ENCODE data around the gene ANO7.

Gene ANO7

DNA sequence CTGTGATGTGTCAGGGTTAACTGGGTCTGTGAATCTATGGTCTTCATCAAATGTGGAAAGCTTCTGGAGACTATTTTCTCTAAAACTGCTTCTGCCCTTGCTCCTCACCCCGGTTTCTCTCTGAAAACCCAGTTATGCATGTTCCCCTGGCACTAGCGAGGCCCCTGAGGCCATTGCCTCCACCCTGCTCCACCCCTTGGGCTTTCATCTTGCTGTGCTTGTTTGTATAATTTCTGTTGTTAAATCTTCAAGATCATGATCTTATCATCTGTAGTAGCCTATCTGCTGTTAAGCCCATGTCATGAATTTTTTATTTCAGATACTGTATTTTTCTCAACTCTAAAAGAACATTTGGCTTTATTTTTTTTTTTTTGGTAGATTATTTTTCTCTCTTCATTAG lies 14.9 kb upstream of the ANO7 start:
- peaks cover 24 to 70% (median 36%) of the 10 kb centered on the region in 4 experiments for H3K36me3 ChIP-seq (ENCODE audit: control insufficient read depth in 4 of 4, insufficient read depth in 4 of 4, low read length in 3 of 4)
- H3K9me3 ChIP-seq (ENCODE audit: control extremely low read depth in 1 of 5, control insufficient read depth in 4 of 5, insufficient read depth in 2 of 5, low read depth in 1 of 5, low read length in 4 of 5): peaks cover 2 to 20% (median 12%) of the 10 kb centered on the region in 5 experiments
- H3K27ac ChIP-seq (ENCODE audit: insufficient read depth in 1 of 2, low read depth in 1 of 2, low read length in 2 of 2, poor library complexity in 1 of 2, severe bottlenecking in 2 of 2): no peak overlapping the region
- ChIA-PET POLR2A (no interaction called here), CTCF (interaction anchor here (0.6 kb wide), 1 partner anchor 43 kb away, joined by 3 read pairs; no protein-coding TSS in a partner anchor)
- H3K27me3 ChIP-seq (replicated peaks in 2 of 5; ENCODE audit: control insufficient read depth in 4 of 5, insufficient read depth in 5 of 5, low read length in 4 of 5): no peaks in the 10 kb centered on the region
- DNase-seq: no peak
- H3K4me1 ChIP-seq (ENCODE audit: control extremely low read depth in 1 of 4, control insufficient read depth in 4 of 4, insufficient read depth in 4 of 4, low read length in 3 of 4): no peaks in the 10 kb centered on the region
- 67% methylated on average over 1 of the region's 2 CpGs for WGBS (ENCODE audit: insufficient coverage)
- no peak overlapping the region for H3K4me3 ChIP-seq (ENCODE audit: control insufficient read depth in 1 of 7, extremely low read depth in 1 of 7, insufficient read depth in 4 of 7, low read depth in 2 of 7, low read length in 6 of 7)

DNA sequence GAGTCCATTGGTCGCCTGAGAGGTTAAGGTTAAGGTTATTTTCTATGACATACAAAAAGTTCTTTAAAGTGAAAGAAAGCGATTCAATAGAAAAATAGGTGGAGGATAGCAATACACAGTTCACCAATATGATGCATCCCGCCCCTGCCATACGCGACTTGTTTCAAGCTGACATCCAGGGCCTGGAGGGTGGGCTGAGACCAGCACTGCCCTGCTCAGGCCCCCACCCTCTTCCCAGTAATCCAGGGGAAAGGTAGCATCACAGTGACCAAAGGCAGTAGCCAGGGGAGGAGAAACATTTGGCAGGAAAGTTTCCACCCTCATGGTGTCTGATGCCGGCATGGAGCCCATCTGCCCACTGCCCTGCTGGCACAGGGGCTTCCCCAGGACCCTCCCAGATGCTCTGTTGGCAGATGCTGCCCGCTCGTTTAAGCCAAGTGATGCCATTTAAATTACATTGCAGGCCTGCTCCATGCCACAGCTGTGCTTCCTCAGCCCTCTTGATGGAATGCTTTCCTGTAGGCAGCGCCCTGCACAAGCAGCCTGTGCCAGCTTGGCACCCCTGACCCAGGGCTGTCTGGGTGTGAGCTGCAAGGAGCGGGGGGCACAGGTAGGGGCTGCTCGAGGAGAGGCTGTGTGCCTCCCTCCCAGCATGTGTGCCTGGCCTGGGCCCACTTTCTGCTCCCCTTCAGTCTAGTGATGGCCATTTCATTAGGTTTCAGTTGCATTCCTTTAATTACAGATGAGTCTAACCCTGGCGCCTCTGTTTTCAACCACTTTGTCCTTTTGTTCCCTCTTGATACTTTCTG lies 10.7 kb upstream of the ANO7 start:
- H3K36me3 ChIP-seq (ENCODE audit: control insufficient read depth in 4 of 4, insufficient read depth in 4 of 4, low read length in 3 of 4): peaks cover 4 to 55% (median 19%) of the 10 kb centered on the region in 4 experiments
- H3K27ac ChIP-seq (ENCODE audit: insufficient read depth in 1 of 2, low read depth in 1 of 2, low read length in 2 of 2, poor library complexity in 1 of 2, severe bottlenecking in 2 of 2): no peak overlapping the region
- no peak for DNase-seq
- ChIA-PET CTCF (no interaction called here), POLR2A (no interaction called here)
- H3K9me3 ChIP-seq (ENCODE audit: control extremely low read depth in 1 of 5, control insufficient read depth in 4 of 5, insufficient read depth in 2 of 5, low read depth in 1 of 5, low read length in 4 of 5): no peaks in the 10 kb centered on the region
- no peak overlapping the region for H3K4me3 ChIP-seq (ENCODE audit: control insufficient read depth in 1 of 7, extremely low read depth in 1 of 7, insufficient read depth in 4 of 7, low read depth in 2 of 7, low read length in 6 of 7)
- H3K27me3 ChIP-seq (replicated peaks in 2 of 5; ENCODE audit: control insufficient read depth in 4 of 5, insufficient read depth in 5 of 5, low read length in 4 of 5): no peaks in the 10 kb centered on the region
- 100% methylated on average over 11 of the region's 12 CpGs for WGBS (ENCODE audit: insufficient coverage)
- no peaks in the 10 kb centered on the region for H3K4me1 ChIP-seq (ENCODE audit: control extremely low read depth in 1 of 4, control insufficient read depth in 4 of 4, insufficient read depth in 4 of 4, low read length in 3 of 4)

DNA sequence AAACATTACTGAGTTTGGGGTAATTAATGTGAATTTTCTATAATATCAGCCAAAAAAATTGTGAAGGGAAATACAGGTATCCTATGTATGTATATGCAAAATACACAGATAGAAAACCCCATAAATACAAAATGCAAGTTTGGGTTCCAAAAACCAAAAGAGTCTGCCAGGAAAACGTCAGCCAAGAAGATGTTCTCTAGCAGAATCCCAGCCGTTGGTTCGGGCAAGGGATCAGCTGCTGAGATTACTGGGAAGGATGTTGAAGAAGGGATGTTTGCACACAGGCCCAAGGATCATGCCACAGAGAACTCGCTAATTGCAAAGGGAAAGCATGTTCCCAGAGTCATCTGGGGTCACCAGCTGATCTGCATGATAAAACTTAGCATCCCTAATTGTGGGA lies 9.5 kb upstream of the ANO7 start:
- CTCF ChIA-PET: interaction anchor here (0.6 kb wide), 1 partner anchor 19 kb away, joined by 3 read pairs; no protein-coding TSS in a partner anchor
- WGBS (ENCODE audit: insufficient coverage): 77% methylated on average over 4 of the region's 4 CpGs
- no peak overlapping the region for H3K27ac ChIP-seq (ENCODE audit: insufficient read depth in 1 of 2, low read depth in 1 of 2, low read length in 2 of 2, poor library complexity in 1 of 2, severe bottlenecking in 2 of 2)

DNA sequence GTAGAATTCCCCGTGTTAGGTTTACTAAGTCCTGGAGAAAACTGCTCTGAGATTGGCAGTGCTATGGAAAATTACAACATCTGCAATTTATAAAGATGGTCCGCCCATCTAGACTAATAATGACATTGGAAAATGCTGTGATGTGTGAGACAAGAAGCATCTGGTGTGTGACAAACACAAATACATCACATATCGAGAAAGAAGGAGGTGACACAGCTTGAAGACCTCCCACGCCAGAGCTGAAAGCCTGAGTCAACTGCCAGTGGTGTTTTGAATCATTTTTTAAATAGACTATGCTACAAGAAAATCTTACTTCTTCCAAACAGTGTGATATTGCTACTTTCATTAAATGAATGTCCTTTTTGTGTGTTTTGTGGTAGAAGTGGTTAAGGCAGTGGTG lies 8.6 kb upstream of the ANO7 start:
- H3K9me3 ChIP-seq (ENCODE audit: control extremely low read depth in 1 of 5, control insufficient read depth in 4 of 5, insufficient read depth in 2 of 5, low read depth in 1 of 5, low read length in 4 of 5): no peaks in the 10 kb centered on the region
- no peak for DNase-seq
- peaks cover 6 to 47% (median 22%) of the 10 kb centered on the region in 4 experiments for H3K36me3 ChIP-seq (ENCODE audit: control insufficient read depth in 4 of 4, insufficient read depth in 4 of 4, low read length in 3 of 4)
- no peaks in the 10 kb centered on the region for H3K4me1 ChIP-seq (ENCODE audit: control extremely low read depth in 1 of 4, control insufficient read depth in 4 of 4, insufficient read depth in 4 of 4, low read length in 3 of 4)
- ChIA-PET CTCF (interaction anchor here (0.7 kb wide), 1 partner anchor 23 kb away, joined by 3 read pairs; no protein-coding TSS in a partner anchor), POLR2A (no interaction called here)
- H3K4me3 ChIP-seq (ENCODE audit: control insufficient read depth in 1 of 7, extremely low read depth in 1 of 7, insufficient read depth in 4 of 7, low read depth in 2 of 7, low read length in 6 of 7): no peak overlapping the region
- H3K27ac ChIP-seq (ENCODE audit: insufficient read depth in 1 of 2, low read depth in 1 of 2, low read length in 2 of 2, poor library complexity in 1 of 2, severe bottlenecking in 2 of 2): no peak overlapping the region
- H3K27me3 ChIP-seq (replicated peaks in 2 of 5; ENCODE audit: control insufficient read depth in 4 of 5, insufficient read depth in 5 of 5, low read length in 4 of 5): no peaks in the 10 kb centered on the region
- WGBS (ENCODE audit: insufficient coverage): no CpG with 5 or more reads among the region's 4 CpGs

More for the DNA sequence above, 9.5 kb upstream of the ANO7 start:
- Histone ChIP-seq H3K4me1 (ENCODE audit: control extremely low read depth in 1 of 4, control insufficient read depth in 4 of 4, insufficient read depth in 4 of 4, low read length in 3 of 4) (no peaks in the 10 kb centered on the region), H3K4me3 (ENCODE audit: control insufficient read depth in 1 of 7, extremely low read depth in 1 of 7, insufficient read depth in 4 of 7, low read depth in 2 of 7, low read length in 6 of 7) (no peak overlapping the region), H3K27me3 (replicated peaks in 2 of 5; ENCODE audit: control insufficient read depth in 4 of 5, insufficient read depth in 5 of 5, low read length in 4 of 5) (no peaks in the 10 kb centered on the region), H3K36me3 (ENCODE audit: control insufficient read depth in 4 of 4, insufficient read depth in 4 of 4, low read length in 3 of 4) (peaks cover 6 to 54% (median 24%) of the 10 kb centered on the region in 4 experiments), H3K9me3 (ENCODE audit: control extremely low read depth in 1 of 5, control insufficient read depth in 4 of 5, insufficient read depth in 2 of 5, low read depth in 1 of 5, low read length in 4 of 5) (no peaks in the 10 kb centered on the region)
- DNase-seq: no peak
- POLR2A ChIA-PET: no interaction called here

DNA sequence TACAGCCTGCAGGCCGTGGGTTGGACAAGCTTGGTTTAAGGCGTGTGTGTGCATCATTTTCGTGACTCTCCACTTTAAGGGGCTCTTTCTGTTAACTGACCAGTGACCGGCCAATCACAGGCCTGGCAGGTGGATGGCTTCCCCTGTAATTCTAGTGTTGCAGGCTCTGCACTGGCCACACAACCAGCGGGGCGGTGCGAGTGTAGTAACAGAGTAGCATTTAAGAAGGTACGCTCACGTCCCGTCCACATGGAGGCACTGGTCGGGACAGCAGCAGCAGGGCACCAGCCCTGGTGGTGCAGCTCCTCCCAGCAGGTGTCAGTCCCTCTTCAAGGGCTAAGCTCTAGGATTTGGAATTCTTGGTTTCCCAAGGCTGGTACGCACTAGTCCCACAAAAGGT lies 8.0 kb upstream of the ANO7 start:
- DNase-seq: no peak
- H3K27me3 ChIP-seq (replicated peaks in 2 of 5; ENCODE audit: control insufficient read depth in 4 of 5, insufficient read depth in 5 of 5, low read length in 4 of 5): no peaks in the 10 kb centered on the region
- peaks cover 5 to 41% (median 19%) of the 10 kb centered on the region in 4 experiments for H3K36me3 ChIP-seq (ENCODE audit: control insufficient read depth in 4 of 4, insufficient read depth in 4 of 4, low read length in 3 of 4)
- no peaks in the 10 kb centered on the region for H3K4me1 ChIP-seq (ENCODE audit: control extremely low read depth in 1 of 4, control insufficient read depth in 4 of 4, insufficient read depth in 4 of 4, low read length in 3 of 4)
- no peak overlapping the region for H3K27ac ChIP-seq (ENCODE audit: insufficient read depth in 1 of 2, low read depth in 1 of 2, low read length in 2 of 2, poor library complexity in 1 of 2, severe bottlenecking in 2 of 2)
- ChIA-PET CTCF (interaction anchor here (0.7 to 0.8 kb wide), 2 partner anchors 20 to 23 kb away, joined by 3 read pairs; no protein-coding TSS in a partner anchor), POLR2A (no interaction called here)
- 96% methylated on average over 12 of the region's 12 CpGs for whole genome bisulfite sequencing (ENCODE audit: insufficient coverage)
- H3K9me3 ChIP-seq (ENCODE audit: control extremely low read depth in 1 of 5, control insufficient read depth in 4 of 5, insufficient read depth in 2 of 5, low read depth in 1 of 5, low read length in 4 of 5): no peaks in the 10 kb centered on the region
- no peak overlapping the region for H3K4me3 ChIP-seq (ENCODE audit: control insufficient read depth in 1 of 7, extremely low read depth in 1 of 7, insufficient read depth in 4 of 7, low read depth in 2 of 7, low read length in 6 of 7)

DNA sequence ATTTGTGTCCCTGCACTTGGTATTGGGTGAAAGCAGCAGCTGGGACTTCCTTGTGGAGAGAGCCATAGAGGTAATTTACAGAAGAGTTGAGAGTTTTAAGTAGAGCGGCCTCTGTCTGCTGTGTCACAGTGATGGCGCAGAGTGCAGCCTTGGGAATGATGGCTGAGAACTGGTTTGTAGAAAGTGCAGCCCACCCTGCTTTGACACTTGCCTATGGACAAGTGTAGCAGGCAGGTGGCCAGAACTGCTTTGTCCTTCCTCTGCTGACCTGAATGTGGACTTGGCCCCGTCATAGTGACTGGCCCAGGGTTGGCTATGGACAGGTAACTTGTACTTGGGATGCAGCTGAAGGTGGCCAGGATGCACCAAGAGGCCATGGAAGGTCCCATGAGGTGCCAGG lies 6.4 kb upstream of the ANO7 start:
- H3K4me1 ChIP-seq (ENCODE audit: control extremely low read depth in 1 of 4, control insufficient read depth in 4 of 4, insufficient read depth in 4 of 4, low read length in 3 of 4): no peaks in the 10 kb centered on the region
- no peak overlapping the region for H3K4me3 ChIP-seq (ENCODE audit: control insufficient read depth in 1 of 7, extremely low read depth in 1 of 7, insufficient read depth in 4 of 7, low read depth in 2 of 7, low read length in 6 of 7)
- CTCF ChIA-PET: interaction anchor here (0.9 kb wide), 1 partner anchor 20 kb away, joined by 3 read pairs; no protein-coding TSS in a partner anchor
- peaks cover 5 to 32% (median 19%) of the 10 kb centered on the region in 4 experiments for H3K36me3 ChIP-seq (ENCODE audit: control insufficient read depth in 4 of 4, insufficient read depth in 4 of 4, low read length in 3 of 4)
- DNase-seq: no peak
- H3K9me3 ChIP-seq (ENCODE audit: control extremely low read depth in 1 of 5, control insufficient read depth in 4 of 5, insufficient read depth in 2 of 5, low read depth in 1 of 5, low read length in 4 of 5): no peaks in the 10 kb centered on the region
- POLR2A ChIA-PET: no interaction called here
- H3K27ac ChIP-seq (ENCODE audit: insufficient read depth in 1 of 2, low read depth in 1 of 2, low read length in 2 of 2, poor library complexity in 1 of 2, severe bottlenecking in 2 of 2): no peak overlapping the region
- WGBS (ENCODE audit: insufficient coverage): 98% methylated on average over 3 of the region's 3 CpGs
- no peaks in the 10 kb centered on the region for H3K27me3 ChIP-seq (replicated peaks in 2 of 5; ENCODE audit: control insufficient read depth in 4 of 5, insufficient read depth in 5 of 5, low read length in 4 of 5)

DNA sequence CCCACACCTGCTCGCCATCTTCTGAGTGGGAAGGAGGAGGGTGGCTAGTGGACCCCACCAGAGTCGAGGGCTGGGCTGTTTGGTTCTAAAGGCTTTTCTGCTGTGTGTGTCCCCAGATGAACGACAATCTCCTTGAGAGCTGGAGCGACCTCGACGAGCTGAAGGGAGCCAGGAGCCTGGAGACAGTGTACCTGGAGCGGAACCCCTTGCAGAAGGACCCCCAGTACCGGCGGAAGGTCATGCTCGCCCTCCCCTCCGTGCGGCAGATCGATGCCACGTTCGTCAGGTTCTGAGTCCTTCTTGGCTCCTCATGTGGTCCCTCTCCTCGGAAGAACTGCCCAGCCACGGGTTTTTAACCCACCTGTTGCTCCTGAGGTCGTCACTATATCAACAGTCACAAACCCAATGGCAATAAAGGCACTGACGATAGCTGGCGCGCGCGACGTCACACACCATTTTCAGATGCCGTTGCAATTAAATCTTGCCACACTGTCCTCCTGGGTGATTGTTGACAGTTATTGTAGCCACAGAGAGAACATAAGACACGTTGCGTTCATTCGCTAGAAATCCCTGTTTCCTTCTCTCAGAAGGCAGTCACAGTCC lies 5.8 kb upstream of the ANO7 start:
- no peaks in the 10 kb centered on the region for H3K9me3 ChIP-seq (ENCODE audit: control extremely low read depth in 1 of 5, control insufficient read depth in 4 of 5, insufficient read depth in 2 of 5, low read depth in 1 of 5, low read length in 4 of 5)
- H3K36me3 ChIP-seq (ENCODE audit: control insufficient read depth in 4 of 4, insufficient read depth in 4 of 4, low read length in 3 of 4): peaks cover 5 to 30% (median 19%) of the 10 kb centered on the region in 4 experiments
- CTCF ChIA-PET: no interaction called here
- no peak overlapping the region for H3K27ac ChIP-seq (ENCODE audit: insufficient read depth in 1 of 2, low read depth in 1 of 2, low read length in 2 of 2, poor library complexity in 1 of 2, severe bottlenecking in 2 of 2)
- POLR2A ChIA-PET: interaction anchor here (0.7 kb wide), 1 partner anchor 129 kb away, joined by 3 read pairs; no protein-coding TSS in a partner anchor
- H3K4me1 ChIP-seq (ENCODE audit: control extremely low read depth in 1 of 4, control insufficient read depth in 4 of 4, insufficient read depth in 4 of 4, low read length in 3 of 4): peaks cover 0 to 1% (median 0%) of the 10 kb centered on the region in 4 experiments
- no peak overlapping the region for H3K4me3 ChIP-seq (ENCODE audit: control insufficient read depth in 1 of 7, extremely low read depth in 1 of 7, insufficient read depth in 4 of 7, low read depth in 2 of 7, low read length in 6 of 7)
- 94% methylated on average over 25 of the region's 28 CpGs for WGBS (ENCODE audit: insufficient coverage)
- DNase-seq: no peak
- H3K27me3 ChIP-seq (replicated peaks in 2 of 5; ENCODE audit: control insufficient read depth in 4 of 5, insufficient read depth in 5 of 5, low read length in 4 of 5): no peaks in the 10 kb centered on the region

Data from common myeloid progenitor, CD34-positive (primary cell).